ENCODE measurements around the gene PLEKHA6.

Gene PLEKHA6

DNA sequence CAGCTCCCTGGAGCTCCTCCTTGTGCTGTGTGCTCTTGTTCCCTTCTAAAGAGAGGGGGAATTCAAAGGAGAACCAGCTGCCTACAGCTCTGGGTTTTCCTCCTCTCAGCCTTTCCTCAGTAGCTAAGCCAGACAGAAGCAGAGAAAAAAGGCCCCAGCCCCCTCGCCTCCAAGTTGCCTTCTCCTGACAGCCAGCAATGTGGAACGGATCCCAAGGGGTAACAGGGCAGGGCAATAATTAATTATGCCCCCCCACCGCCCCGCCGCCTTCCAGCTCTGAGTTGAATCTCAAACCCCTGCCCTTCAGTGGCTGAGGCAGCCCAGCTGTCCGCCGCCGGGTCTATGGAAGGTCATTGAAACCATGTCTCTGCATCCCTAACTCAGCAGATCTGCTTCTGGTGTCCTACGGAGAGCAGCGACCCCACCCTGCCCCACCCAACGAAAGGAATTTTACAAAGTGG is 76.9 kb downstream of the PLEKHA6 start:
- no peak for DNase-seq

DNA sequence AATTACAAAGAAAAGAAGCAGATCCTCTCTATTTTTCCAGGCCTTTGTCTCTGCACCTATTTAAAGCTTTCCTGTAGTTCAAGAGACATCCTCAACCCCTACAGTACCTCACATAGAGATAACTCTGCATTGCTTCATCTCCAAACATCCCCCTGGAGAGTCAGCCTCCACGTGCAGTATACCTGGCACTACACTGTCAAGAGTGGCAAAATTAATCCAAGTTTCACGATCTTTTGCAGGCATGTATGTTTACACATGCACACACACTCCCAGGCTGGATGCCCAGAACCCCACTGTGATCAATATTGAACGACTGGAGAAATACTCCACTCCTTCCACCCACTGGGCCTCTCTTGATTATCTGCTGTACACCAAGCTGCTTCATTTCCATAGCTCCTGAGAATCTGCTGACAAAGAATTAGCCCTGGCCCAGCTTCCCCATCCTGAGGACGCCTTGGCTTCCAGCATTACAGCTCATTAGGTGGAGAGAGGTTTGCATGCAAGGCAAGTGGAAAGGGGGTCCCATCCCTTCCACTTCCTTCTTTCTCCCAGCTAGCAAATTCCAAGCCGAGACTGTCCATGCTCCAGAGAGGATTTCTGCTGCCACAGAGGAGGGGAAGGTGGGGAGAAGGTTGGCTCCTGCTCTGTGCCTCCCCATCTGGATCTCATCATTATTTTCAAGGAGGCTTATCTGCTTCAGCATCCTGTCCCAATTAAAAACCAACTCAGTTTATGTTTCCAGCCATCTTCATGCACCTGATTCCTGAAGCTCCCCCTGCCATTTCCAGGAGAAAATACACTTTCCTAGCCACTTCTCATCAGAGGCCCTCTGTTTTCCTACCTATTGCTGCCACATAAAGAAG is 79.4 kb downstream of the PLEKHA6 start:
- DNase-seq = no peak

DNA sequence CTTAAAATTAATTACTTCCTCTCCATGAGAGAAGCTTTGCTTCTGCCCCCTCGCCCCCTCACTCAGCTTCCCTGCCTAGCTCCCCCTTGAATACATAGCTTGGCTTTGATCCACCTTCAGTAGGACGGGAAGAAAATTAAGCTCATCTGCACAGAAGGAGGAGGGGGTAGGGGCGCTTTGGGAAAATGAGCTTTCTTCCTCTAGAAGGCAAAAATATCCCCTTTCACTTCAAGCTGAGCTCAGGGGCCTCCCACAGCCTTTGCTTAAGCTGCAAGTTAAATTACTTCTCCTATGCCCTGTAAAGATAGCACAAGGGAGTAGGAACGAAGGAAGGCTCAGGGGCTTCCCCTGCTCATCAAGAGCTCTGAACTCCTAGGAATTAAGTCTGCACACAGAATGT is 80.8 kb downstream of the PLEKHA6 start:
- DNase-seq = no peak

DNA sequence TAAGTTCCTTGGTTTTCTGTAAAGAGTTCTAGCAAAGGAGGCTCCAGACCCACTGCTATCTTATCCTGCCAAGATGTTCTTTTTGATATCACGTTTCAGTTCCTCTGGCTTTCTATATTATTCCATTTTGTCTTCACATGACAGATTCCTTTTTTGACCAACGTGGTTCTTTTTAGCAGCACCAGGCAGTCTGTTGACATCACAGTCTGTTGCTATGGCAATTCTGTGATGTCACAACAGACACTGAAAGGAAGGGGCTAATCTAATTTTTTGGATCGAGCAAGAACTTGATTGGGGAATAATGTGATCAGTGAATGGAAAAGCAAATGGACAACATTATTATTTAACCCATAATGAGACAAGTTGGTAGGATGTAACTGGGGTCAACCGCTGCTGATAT is 81.5 kb downstream of the PLEKHA6 start:
- no peak for DNase-seq

DNA sequence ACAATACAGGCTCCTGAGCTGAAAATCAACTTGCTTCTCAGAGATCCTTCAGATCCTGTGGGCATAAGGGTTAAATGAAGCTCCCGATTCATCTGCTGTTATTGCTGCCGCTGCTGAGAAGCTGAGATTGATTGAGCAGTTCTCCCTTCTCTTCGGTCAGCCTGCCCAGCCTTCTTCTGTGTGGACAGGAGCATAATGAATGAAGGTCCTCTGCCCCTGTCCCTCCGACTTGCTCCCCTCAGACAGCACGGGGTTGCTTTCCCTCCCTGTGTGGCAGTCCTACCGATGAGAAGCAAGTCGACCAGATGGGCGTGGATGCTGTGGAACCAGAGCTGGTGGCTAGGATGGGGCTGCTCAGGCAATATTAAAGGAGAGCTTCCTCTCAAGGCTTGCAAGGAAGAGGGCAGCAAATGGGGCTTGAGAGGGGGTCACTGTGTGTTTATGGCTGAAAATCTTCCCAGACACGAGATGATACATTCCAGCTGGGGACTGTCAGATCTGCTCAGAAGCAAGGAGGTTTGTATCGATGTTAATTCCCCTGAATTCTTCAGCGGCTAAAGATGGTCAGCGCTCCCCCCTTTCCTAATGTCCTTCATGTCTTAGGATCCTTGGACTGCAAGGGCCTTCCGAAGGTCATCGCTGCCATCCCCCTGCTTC is 82.0 kb downstream of the PLEKHA6 start:
- DNase-seq = no peak

DNA sequence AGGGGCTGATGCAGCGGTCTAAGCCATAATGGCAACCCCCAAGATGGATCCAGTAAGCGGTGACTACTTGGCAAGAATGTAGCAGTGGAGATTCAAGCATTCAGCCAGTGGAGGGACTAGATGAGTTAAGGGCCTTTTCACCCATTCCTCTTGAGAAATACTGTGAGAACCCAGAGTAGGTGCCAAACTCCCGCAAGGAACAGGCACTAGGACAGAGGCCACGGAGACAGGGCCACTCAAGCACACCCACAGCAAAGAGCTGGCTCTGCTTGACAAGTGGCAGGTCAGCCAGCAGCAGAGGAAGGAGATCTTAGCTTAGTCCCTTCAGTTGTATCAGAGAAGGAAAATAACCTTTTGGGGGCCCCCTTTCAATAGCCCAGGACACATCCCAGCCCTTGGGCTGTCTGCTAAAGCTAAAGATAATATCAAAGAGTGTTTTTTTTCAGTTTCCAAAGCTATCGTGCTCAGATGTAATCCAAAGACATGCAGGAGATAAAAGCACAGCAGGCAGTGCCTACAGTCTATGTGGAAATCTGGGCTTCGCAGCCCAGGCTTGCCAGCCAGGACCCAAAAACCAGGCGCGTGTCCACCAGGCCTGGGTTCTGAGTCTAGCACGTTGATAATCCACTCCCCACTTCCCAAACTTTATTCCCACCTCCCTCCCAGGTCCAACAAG is 83.9 kb downstream of the PLEKHA6 start:
- no peak for DNase-seq

DNA sequence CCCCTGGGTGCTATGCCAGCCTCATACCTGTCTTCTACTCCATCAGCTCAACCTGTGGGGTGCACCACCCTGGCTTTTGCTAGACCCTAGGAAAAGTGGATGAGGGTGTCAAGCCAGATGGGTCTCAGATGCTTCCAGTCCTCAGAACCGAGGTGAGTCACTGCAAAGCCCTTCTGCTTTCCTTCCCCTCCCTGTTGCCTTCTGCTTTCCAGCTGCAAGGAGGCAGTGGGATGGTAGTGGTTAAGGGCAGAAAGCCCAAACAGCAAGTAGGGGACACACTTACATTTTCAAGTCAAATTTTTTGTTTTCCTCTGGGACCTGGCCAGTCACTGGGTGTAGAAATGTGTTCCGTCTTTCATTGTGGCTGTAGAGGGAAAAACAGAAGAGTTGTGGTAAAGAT is 85.3 kb downstream of the PLEKHA6 start:
- DNase-seq = no peak

DNA sequence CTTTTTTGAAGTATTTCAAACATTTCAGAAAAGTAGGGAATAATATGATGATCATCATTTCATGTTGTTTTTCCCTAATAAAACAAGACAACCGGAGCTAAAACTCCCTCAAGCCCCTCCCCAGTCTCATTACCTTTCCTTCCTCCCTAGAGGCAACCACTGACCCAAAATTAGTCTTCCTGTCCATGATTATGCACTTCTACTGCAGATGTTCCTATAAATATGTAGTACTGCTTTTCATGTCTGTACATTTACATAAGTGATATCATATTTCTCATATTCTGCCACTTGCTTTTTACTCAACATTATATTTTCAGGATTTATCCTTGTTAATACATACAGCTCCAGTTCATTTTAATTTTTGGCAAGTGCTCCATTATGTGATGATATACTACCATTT is 87.2 kb downstream of the PLEKHA6 start:
- no peak for DNase-seq

DNA sequence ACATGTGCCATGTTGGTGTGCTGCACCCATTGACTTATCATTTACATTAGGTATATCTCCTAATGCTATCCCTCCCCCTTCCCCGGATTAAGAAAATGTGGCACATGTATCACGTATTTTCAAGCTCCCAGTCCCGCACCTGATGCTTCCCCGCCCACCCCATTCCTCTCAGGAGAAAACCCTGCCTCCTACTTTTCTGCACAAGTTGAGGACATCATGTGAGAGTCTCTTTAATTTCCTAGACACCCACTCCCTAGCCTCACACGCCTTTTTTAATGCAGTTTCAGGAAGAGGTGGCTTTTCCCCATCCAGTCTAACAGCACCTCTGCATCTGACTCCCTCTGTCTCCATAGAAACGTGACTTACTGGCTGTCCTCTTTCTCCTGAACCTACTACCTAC is 87.8 kb downstream of the PLEKHA6 start:
- no peak for DNase-seq

DNA sequence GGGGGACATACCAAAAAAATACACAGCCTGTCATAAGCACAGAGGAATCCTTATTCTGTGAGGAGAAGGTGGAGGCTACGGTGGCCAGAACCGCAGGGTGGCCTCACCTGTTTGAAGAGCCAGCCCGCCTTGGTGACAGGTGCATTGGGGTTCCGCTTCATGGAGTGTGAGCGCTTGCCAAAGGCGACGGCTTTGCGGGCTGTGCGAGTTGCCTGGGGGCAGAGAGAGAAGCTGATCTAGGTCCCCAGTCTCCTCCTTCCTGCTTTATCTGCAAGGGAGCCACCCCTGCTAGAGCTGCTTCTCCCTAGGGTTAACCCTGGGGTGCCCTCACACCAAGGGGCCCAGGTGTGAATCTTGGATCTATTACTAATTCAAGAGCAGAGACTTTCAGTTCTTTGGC is 91.6 kb downstream of the PLEKHA6 start:
- peak; percentile 89 for DNase-seq

DNA sequence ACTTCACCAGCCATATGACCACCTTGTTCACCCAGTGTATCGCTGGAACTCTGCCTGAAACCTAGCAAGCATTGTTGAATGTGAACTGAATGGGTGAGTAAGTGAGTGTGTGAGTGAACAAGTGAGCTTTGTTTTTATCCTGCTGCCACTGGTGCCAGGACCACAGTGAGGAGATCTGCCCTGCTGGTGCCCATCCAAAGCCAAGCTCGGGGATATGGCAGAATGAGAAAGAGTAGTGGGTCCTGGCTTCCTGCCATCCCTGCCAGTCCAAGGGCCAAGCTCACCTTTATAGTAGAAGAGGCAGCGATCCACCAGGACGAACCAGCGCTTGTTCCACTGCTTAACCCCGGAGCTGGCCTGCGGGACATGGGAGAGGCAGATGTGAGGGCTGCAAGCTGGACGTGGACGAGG is 92.5 kb downstream of the PLEKHA6 start:
- DNase-seq = no peak

DNA sequence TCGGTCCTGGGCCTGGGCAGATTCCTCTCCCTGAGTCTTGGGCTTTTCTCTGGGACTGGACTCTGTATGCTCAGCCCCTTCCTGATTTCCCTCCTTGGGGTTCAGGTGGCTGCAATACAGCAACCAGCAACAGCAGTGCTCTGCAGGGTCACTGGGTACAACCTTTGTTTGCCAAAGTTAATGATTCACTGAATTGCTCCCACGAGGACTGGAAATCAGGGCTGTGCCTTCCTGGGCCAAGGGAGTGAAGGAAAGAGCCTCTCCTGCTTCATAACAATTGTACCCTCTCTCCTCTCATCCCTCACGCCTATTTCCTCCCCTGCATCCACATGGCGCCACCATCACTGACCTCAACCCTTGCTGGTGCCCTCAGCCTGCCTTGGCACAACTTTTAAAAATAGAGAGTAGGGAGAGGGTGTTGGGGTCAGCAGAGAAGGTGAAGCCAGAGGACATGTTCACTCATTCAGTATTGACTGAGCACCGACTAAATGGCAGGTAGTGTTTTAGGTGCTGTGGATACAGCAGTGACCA is 93.2 kb downstream of the PLEKHA6 start:
- DNase-seq = no peak

DNA sequence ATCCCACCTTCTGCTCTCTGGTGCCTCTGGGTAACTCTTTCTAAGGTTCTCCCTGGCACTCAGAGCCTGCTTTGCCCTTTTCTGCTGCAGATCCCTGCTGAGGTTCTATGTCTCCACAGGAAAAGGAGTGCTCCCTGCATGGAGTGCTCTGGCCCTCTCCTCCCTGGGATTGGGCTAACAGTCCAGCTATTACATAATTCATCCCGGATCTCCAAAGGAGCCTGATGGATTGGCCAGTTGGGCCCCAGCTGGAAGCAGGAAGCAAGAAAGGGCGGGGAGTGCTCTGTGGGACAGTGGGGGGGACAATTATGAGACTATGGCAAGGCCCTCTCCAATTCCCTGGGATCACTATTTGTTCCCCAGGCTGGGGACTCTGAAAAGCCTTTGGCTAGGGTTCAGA is 94.1 kb downstream of the PLEKHA6 start:
- DNase-seq = no peak

DNA sequence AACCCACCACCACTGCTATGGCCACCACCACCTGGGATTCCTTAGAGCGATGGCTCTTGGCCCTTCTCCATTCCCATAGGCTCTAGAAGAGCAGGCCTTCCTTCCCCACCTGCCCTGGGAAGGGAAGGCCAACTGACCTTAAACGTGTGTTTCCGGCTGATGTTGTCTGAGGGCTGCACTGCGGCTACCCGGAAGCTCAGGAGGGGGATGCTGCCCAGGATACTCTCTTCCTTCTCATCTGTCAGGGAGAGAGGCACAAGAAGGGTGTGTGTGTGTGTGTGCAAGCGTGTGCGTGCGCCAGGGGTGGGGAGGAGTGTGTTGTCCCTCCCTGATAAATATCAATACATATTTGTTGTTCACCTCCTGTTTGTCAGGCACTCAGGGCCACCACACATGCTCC is 94.9 kb downstream of the PLEKHA6 start:
- no peak for DNase-seq

DNA sequence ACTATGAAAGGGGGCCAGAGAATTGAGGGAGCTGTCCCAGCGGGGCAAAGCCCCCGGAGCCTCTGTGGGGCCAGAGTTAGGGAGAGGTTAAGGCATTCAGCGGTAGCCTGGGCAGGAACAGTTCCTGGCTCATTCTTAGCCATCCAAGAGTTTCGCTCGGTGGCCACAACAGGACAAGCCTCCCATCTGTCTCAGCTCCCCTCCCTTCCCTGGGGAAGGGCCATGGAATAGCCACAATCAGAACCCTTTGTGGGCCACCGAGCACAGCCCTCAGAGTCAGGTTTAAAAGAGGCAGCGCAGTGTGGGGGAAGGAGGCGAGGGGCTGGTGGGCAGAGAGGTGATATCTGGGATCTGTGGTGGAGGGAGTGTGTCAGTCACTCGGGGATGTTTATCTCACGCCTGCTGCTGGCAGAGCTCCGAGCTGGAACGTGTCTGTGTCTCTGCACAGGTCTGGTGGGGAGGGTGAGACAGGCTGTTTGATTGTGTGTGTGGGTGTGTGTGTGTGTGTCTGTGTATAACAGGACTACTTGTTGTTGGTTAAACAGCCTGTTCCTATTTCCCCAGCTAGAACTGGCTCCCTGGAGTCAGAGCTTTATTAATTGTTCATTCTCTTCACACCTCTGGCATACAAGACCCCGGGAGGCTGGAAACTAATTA is 96.3 kb downstream of the PLEKHA6 start:
- no peak for DNase-seq

DNA sequence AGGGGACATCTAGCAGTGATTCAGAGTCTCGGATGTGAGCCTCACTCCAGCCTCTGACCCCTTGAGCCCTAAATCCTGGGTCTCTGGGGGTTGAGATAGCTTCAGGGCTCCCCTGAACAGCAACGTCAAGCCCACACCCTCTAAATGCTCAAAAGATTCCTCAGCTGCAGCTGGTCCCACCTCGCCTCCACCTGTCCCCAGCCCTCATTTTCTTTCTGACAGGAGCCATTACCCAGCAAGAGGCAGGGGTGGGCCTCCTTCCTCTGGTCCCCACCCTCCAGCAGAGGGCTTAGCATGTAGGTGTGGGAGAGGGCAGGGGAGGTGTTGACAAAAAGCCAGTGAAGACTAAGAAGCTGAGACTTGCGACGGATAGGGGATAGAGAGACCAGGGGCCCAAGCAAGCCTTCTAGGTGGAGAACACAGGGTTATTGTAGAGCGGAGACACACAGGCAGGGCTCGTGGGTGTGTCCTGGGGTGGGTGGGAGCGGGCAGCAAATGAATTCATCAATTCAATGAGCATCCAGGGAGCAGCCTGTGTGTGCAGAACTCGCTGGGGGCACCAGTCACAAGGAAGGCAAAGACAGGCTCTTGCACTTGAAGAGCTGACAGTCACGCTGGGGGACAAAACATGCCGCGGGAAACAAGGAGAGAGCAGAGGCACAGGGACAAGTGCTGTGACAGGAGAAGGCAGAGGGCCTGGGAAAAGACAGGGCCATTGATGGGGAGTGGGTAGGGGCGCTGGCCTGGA is 97.0 kb downstream of the PLEKHA6 start:
- DNase-seq = no peak

DNA sequence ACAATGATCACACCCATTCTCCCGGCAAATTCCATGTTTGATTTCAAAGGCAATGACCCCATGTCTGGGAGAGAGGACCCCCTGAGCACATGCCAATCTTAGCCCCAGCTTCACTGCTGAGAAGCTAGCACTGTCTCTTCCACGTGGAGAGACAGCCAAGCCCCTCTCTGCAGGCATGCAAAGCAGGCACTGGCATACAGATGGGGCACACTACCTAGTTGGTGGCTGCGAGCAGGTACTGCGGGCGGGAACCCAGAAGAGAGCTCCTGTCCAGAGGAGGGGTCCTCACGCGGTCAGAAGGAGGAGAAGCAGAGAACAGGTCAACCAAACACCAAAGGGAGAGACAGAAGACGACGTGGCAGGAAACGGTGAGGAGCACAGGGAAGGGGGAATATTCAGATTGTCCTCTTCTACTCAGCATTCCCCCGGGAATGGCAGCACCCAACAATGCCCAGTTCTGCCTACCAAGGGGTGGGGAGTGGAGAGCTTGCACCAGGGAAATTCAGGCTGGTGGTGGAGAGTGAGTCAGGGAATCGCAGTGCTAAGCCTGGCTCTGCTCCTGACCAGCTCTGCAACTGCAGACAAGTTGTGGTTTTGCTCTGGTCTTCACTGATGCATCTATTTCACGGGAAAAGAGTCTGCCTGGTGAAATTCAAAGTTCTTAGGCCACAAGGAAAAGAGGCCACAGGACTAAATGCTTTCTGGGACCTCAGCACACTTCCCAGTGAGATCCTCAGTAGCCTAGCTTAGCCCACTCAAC is 97.8 kb downstream of the PLEKHA6 start:
- DNase-seq = no peak

DNA sequence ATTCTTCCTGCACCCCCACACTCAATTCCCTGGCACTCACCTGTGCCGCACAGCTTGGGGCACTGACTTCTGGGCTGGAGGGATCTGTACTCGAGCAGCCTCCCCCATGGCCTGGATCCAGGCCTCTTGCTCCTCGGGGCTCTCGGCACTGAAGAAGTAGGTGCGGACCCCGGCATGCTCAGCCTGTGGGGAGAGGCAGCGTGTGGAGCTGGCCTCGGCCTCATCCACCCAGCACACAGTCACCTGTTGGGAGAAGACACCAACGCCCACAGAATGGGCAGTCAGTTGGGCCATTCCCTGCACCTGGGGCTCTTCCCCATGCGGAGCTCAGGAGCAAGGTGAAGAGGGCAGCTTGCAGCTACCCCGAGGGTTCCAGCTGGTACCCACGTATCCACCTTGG is 98.5 kb downstream of the PLEKHA6 start:
- no peak for DNase-seq

DNA sequence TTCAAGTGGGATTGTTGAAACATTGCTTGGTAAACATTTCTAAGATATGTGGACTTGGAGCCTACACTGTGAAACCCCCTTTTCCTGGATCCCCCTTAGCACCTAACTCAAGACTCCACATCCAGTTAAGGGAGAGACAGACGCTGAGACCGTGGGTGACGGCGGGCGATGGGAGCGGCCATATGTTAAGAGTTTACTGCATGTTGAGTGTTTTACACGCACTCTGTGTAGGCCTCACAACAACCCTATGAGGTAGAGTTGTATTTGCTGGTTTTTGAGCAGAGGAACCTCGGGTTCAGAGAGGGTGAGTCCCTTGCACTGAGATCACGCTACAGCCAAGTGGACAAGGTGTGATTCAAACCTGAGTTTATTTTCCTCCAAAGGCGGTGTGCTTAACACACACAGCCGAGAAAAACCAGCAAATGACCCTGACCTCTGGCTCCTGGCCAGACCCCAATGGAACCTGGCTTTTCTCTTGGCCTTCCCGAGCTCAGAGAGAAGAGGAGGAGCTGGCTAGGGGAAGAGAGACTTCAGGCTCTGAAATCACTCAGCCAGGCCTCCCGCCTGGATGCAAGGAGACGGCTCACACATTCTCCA is 99.0 kb downstream of the PLEKHA6 start:
- DNase-seq = no peak

DNA sequence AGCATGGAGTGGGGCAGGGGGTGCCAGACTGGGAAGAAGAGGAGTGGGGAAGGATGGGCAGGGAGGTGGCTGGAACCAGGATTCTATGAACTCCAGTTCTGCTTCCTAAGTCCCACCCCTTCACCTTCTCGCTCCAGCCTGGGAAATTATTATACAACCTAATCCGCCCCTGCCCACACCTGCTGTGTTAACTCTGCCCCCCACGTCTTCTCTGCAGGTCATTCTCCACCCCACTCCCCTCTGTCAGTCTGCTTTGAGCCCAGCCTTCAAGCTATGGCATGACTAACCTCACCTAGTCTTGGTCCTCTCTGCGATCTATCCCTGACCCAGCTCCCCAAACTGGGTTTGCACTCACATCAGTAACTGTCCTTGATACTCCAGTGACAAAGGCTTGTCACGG is 99.9 kb downstream of the PLEKHA6 start:
- DNase-seq = no peak

DNA sequence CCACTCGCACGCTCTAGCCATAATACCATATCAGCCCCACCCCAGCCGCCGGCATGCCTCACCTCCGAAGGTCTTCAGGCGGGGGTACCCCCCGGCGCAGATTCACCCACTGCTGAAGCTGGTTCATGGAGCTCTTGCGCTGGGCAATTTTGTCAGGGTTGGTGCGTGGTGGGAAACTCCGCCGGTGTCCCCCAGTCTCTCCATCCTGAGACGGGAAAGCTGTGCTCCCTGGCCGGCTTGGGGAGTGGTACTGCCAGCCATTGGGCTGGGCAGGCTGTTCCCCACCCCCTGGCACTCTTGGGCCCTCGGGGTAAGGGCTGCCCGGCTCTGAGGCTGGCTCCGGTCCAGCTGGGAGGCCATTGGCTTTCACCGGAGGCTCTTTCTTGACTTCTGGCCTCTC is 100.5 kb downstream of the PLEKHA6 start:
- DNase-seq = no peak

All from NCI-H345 (cell line).